ENCODE measurements around the gene ZNF599.
"Not testable (repeated sequence)": the region's sequence is repeated elsewhere in the genome, so short reads cannot be mapped to it uniquely, and the experiment has no call there.

Gene ZNF599

DNA sequence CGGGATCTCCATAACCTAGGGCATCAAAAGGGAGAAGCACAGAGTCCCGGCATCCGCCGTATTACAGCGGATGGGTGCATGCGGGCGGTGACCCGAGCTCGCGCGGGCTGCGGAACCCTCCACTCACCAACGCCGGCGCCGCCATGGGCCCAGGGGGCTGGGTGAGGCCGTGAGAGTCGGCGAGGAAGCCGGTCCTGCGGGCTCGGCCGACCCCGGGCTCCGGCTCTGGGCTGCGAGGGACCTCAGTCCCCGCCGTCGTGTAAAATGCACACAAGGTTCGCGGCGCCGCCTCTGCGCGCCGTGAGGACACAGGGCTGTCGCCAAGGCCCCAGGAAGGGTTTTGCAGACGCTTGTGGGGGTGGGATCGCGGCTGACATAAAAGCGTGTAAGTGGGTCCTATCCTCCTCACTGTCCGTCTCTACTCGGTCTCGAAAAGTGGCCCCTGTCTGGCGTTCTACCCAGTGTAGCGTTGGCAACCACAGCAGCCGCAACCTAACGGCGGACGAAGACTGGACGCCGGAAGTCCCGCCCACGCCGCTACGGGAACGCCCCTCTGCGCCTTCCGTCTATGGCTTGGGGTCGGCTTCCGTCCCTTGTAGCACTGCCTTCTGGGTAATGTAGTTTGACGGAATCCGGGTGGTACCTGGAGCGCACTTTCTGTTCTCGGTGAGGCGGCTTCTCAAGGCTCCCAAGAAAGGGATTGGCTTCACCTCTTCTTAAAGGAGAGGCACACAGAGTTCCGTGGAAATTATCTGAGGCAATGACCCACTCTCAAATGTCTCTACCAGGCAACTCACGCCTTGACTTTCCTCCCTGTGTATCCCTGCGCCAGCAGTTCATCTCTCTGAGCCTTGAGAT is at the start of gene ZNF599:
TSS of gene ZNF599 (minus strand) at position 519 of the 858 bp plus-strand sequence. CDS start at position 145, 374 bp downstream.
- DNase-seq (ENCODE audit: low read depth), result peak; percentile 84

DNA sequence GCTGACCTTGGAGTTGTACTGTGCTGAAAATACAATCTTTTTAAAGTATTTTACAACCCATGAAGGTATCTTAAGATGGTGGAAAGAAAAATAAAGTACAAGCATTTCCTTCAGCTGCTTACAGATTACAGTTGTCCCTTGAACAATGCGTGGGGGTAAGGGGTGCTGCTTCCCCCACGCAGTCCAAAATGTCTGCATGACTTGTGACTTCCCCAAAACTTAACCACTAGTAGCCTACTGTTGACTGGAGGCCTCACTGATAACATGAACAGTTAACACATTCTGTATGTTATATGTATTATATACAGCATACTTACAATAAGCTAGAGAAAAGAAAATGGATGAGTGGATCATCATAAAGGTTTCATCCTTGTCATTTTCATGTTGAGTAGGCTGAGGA is 45.3 kb upstream of the ZNF599 start:
- DNase-seq (ENCODE audit: low read depth), result no peak

DNA sequence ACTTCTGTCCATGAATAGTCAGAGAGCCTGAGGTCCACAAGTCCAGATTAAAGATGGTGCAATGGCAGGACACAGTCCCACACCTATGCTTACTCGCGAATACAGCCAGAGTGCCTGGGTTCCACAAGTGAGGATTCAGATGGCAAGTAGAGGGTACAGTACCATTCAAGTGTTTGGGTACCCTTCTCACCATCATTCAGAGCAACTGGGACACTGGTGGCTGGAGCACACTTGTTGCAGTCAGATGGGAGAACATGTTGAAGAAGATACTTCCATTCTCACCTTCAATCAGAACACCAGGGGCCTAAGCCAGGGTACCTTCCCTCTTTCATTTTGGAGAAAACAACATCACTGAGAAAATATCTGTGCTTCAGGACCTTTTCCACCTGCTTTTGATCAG is 43.7 kb upstream of the ZNF599 start:
- no peak for DNase-seq (ENCODE audit: low read depth)

GRCh38 chr19:34808566-34808965 is 35.6 kb upstream of the ZNF599 start:
- no peak for DNase-seq (ENCODE audit: low read depth)

GRCh38 chr19:34806976-34807860 is 34.2 kb upstream of the ZNF599 start:
- DNase-seq (ENCODE audit: low read depth), result no peak

DNA sequence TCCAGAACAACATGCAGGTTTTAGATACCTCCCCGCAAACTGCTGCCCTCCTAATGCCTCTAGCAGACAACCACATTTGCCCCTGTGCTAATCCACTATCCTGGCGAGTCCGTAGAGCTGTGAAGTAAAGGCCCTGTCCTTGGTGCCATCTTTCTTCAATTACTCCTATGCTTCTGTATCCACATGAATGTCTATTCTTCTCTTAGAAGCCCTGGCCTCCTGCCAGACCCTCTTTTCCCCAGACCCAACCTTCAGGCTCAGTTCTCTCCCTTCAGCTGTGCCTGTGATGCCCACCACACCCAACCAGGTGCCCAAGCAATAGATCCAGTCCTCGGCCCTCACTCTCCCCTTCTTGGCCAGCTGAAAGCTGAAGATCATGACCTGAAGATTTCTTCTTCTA is 31.1 kb upstream of the ZNF599 start:
- DNase-seq (ENCODE audit: low read depth), result no peak

DNA sequence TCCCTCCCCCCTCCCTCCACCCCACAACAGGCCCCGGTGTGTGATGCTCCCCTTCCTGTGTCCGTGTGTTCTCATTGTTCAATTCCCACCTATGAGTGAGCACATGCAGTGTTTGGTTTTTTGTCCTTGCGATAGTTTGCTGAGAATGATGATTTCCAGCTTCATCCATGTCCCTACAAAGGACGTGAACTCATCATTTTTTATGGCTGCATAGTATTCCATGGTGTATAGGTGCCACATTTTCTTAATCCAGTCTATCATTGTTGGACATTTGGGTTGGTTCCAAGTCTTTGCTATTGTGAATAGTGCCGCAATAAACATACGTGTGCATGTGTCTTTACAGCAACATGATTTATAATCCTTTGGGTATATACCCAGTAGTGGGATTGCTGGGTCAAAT is 23.9 kb upstream of the ZNF599 start:
- not testable (repeated sequence) for DNase-seq (ENCODE audit: low read depth)

DNA sequence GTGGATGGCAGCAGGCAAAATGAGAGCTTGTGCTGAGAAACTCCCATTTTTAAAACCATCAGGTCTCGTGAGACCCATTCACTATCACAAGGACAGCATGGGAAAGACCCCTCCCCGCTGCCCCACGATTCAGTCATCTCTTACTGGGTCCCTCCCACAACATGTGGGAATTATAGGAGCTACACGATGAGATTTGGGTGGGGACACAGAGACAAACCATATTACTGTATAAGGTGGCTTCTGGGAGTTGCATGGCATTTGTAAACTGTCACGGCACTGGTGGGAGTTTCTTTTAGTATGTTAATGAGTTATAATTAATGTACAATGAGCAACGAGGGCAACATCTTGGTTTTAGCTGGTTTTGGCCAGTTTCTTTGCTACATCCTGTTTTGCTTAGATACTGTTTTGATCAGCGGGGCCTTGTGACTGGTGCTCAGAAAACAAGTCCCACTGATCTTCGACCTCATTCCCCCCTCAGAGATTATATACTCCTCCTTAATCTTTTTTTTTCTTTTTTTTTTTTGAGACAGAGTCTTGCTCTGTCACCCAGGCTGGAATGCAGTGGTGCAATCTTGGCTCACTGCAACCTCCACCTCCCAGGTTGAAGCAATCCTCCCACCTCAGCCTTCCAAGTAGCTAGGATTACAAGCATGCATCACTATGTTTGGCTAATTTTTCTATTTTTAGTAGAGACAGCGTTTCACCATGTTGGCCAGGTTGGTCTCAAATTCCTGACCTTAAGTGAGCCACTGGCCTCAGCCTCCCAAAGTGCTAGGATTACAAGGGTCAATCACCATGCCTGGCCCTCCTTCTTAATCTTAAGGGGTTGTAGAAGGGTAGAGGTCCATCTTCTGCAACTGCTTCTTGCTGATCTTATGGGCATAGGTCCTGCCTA is 21.3 kb upstream of the ZNF599 start:
- DNase-seq (ENCODE audit: low read depth), result no peak

DNA sequence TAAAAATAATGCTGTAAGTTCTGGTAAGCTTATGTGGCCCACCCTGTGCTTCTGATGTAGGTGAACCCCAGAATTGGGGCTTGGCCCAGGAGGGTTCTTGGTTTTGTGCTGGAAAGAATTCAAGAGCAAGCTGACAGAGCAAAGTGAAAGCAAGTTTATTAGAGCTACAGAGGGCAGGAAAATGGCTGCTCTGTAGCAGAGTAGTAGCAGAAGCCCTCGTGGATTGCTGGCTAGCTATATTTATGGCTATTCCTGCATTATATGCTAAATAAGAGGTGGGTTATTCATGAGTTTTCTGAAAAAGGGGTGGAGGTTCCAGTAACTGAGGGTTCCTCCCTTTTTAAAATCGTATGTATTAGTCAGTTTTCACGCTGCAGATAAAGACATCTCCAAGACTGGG is 20.6 kb upstream of the ZNF599 start:
- DNase-seq (ENCODE audit: low read depth), result no peak

- no peak for DNase-seq (ENCODE audit: low read depth)
These were observed 15.1 kb upstream of the ZNF599 start for GRCh38 chr19:34788074-34788473.

- no peak for DNase-seq (ENCODE audit: low read depth)
These were observed 14.2 kb upstream of the ZNF599 start for GRCh38 chr19:34787059-34787824.

DNA sequence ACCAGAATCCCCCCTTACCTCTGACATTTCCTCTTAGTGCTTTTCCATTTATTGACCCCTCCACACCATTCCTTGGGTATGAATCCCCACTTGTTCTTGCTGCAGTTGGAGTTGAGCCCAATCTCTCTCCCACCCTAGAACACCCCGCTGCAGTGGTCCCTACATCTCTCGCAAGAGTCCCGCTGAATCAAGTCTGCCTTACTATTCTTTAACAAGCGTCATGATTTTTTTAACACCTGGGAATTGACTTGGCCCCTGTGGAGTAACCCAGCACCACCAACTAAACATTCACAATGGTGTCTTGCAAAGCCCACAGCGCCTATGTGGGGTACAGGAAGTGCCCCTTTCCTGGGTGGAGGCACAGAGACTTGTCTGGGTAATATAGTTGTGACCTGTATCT is 13.2 kb upstream of the ZNF599 start:
- no peak for DNase-seq (ENCODE audit: low read depth)

DNA sequence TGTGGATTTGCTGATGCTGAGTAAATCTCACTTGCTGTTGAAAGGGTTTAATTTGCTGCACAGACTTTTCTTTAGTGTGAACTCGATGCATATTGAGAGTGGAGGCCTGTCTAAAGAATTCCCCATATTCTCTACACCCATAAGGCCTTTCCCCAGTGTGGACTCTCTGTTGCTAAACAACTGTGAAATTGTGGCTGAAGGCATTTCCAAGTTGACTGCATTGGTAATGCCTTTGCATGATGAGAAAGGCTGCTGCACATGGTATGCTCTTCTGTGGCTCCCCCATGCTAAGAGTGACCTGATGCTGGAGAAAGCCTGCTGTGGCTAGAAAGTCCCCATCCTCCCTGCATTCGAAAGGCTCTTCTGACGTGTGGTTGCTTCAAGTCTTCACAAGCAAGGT is 6.6 kb upstream of the ZNF599 start:
- DNase-seq (ENCODE audit: low read depth), result no peak

DNA sequence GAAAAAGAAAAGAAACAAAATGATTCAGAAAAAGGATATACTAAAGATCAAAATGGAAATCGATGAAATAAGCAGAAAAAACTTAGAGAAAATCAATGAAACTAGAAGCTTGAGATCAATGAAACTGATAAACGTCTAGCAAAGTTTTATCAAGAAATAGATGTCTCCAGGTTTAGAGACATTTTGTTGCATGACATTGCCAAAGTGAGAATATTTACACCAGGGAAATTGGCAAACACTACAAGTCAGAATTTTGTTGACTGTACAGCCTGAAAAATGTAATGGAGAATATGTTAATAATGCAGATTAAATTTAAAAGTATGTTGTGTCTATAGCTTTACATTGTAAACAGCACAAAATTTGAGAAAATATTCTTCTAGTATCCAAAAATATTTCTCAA is 5.3 kb upstream of the ZNF599 start:
- no peak for DNase-seq (ENCODE audit: low read depth)

GRCh38 chr19:34774857-34775256 is 1.8 kb upstream of the ZNF599 start:
- DNase-seq (ENCODE audit: low read depth), result no peak

DNA sequence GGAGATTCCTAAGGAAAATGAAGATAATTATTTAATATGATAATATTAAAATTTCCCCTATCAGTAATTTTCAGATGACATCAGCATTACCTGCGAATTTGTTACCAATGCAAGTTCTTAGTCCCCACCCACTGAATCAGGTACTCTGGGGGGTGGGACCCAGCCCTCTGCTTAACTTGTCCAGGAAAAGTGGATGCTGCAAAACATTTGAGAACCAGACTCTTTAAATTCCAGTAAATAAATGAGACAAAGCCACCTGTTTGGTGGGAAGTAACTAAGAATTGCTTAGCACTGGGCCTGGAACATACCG is 495 bp upstream of the ZNF599 start:
- no peak for DNase-seq (ENCODE audit: low read depth)

DNA sequence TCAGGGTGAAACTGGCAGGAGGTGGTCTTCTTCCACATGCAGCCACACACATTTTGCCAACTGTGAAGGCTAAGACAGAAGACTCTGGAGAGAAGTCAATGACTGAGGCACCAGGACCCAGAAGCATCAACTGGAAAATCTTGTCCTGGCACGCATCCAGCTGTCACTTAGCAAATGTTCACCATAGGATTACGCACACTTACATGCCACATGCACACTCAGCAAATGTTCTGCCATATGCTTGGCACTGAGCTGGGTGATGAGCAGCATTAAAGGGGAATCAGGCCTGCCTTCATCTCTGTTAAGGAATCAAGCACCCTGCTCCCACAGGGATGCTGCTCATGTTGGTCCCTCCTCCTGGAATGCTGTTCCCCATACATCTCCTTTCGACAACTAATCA is 5.1 kb downstream of the ZNF599 start:
- no peak for DNase-seq (ENCODE audit: low read depth)

DNA sequence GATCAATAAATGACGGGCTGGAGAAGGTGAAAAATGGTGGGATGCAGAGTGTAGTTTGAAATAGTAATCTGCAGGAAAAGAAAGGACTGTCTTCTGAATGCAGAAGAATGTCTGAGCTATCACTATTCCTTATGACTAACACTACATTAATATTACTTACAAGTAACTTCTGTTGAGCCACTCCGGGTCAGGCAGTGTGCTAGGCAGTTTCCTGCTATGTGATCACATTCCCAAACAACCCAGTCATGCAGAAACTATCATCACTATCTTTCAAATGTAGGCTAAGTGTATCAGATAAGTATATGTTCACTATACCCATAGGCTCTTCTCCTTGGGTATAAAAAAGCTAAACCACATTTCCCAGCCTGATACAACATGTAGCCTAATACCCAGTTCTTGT is 6.6 kb downstream of the ZNF599 start:
- no peak for DNase-seq (ENCODE audit: low read depth)

GRCh38 chr19:34759218-34759917 is 13.6 kb downstream of the ZNF599 start:
- DNase-seq (ENCODE audit: low read depth), result no peak

- DNase-seq (ENCODE audit: low read depth), result no peak
These were observed 15.6 kb downstream of the ZNF599 start for GRCh38 chr19:34757441-34757840.

Measured in activated T-helper 1 cell treated with Interleukin-2 at 50 U/mL for 16 hours (primary cell).